Gastrocnemius medialis (tissue), 4 donors: ENCODE results near the gene AKR7A3.

Experiments used
- CTCF ChIP-seq, 5 experiments: fragments of 450-650 bp in 3 of 5; fragments of 200-600 bp in 2 of 5; sonication (generic) in 2 of 5; IDR thresholded peaks in 4 of 5; conservative IDR thresholded peaks in 1 of 5; 1 replicate in 4 of 5; 2 replicates in 1 of 5; pipeline ENCODE4 v1.5.1; 2016 to 2019; ENCODE audit warnings: antibody characterized with exemption in 5 of 5, mild to moderate bottlenecking in 3 of 5, moderate library complexity in 3 of 5
- POLR2A ChIP-seq, 2 donors: fragments of 450-650 bp; IDR thresholded peaks; one replicate each; pipeline ENCODE4 v1.6.1; 2017; ENCODE audit warnings: antibody characterized with exemption in 2 of 2, mild to moderate bottlenecking in 2 of 2, moderate library complexity in 2 of 2

- TF ChIP-seq POLR2A (IDR thresholded peaks at IDR 0.05) (no peak), CTCF (IDR thresholded peaks at IDR 0.05 in 4 of 5, conservative IDR thresholded peaks at IDR 0.05 in 1 of 5) (no peak)
Measured at GRCh38 chr1:19272064-19272463, 16.5 kb downstream of the AKR7A3 start.
